ENCODE measurements around the gene GRIA4. TPM values are rescaled to one million over a fixed set of nuclear protein-coding genes. Genes with fewer than 3 reads are reported as not detected.

GRIA4 gene
- total and polyA plus RNA-seq, 7 donors, result 0.03 to 0.17 (median 0.06) TPM; not detected in 4

GRCh38 chr11:105903113-105903512 is 293.2 kb downstream of the GRIA4 start:
- no peak for DNase-seq
- Histone ChIP-seq H3K9me3 (no peaks in the 10 kb centered on the region), H3K27me3 (ENCODE audit: insufficient read depth in 3 of 3, low read length in 2 of 3) (no peaks in the 10 kb centered on the region), H3K4me1 (no peaks in the 10 kb centered on the region), H3K36me3 (ENCODE audit: insufficient read depth in 1 of 2, low read depth in 1 of 2) (no peaks in the 10 kb centered on the region), H3K4me3 (no peak overlapping the region), H3K27ac (no peak overlapping the region)
- TF ChIP-seq CTCF (IDR thresholded peaks at IDR 0.05), result no peak
- intact Hi-C loops (cut with DNase I), result no loop called here
- WGBS, 3 donors, result 68 to 73% (median 71%) methylated on average over 2 of the region's 2 CpGs
- no peak for ATAC-seq

- Histone ChIP-seq H3K4me1 (no peaks in the 10 kb centered on the region), H3K4me3 (no peak overlapping the region), H3K9me3 (no peaks in the 10 kb centered on the region), H3K27ac (no peak overlapping the region), H3K27me3 (ENCODE audit: insufficient read depth in 3 of 3, low read length in 2 of 3) (no peaks in the 10 kb centered on the region), H3K36me3 (ENCODE audit: insufficient read depth in 1 of 2, low read depth in 1 of 2) (no peaks in the 10 kb centered on the region)
- intact Hi-C loops (cut with DNase I), result no loop called here
- no peak for TF ChIP-seq CTCF (IDR thresholded peaks at IDR 0.05)
- ATAC-seq (no peak), DNase-seq (no peak)
- WGBS, 3 donors, result 78 to 84% (median 80%) methylated on average over 5 of the region's 5 CpGs
These were observed 296.6 kb downstream of the GRIA4 start for GRCh38 chr11:105906517-105906916.

GRCh38 chr11:105907319-105907718 is 297.4 kb downstream of the GRIA4 start:
- no peak for ATAC-seq
- 87 to 93% (median 87%) methylated on average over 2 of the region's 2 CpGs for WGBS, 3 donors
- intact Hi-C loops (cut with DNase I), result no loop called here

GRCh38 chr11:105910095-105910715 is 300.3 kb downstream of the GRIA4 start:
- intact Hi-C loops (cut with DNase I), result no loop called here
- no peak for TF ChIP-seq CTCF (IDR thresholded peaks at IDR 0.05)
- no peak for ATAC-seq

More at GRCh38 chr11:105907319-105907718, 297.4 kb downstream of the GRIA4 start:
- Histone ChIP-seq H3K27me3 (ENCODE audit: insufficient read depth in 3 of 3, low read length in 2 of 3) (no peaks in the 10 kb centered on the region), H3K36me3 (ENCODE audit: insufficient read depth in 1 of 2, low read depth in 1 of 2) (no peaks in the 10 kb centered on the region), H3K4me1 (no peaks in the 10 kb centered on the region), H3K4me3 (no peak overlapping the region), H3K27ac (no peak overlapping the region), H3K9me3 (no peaks in the 10 kb centered on the region)
- TF ChIP-seq CTCF (IDR thresholded peaks at IDR 0.05), result no peak
- DNase-seq, result no peak

GRCh38 chr11:105911454-105911853 is 301.6 kb downstream of the GRIA4 start:
- Histone ChIP-seq H3K4me1 (no peaks in the 10 kb centered on the region), H3K4me3 (no peak overlapping the region), H3K36me3 (ENCODE audit: insufficient read depth in 1 of 2, low read depth in 1 of 2) (no peaks in the 10 kb centered on the region), H3K27ac (no peak overlapping the region), H3K27me3 (ENCODE audit: insufficient read depth in 3 of 3, low read length in 2 of 3) (no peaks in the 10 kb centered on the region), H3K9me3 (no peaks in the 10 kb centered on the region)
- TF ChIP-seq CTCF (IDR thresholded peaks at IDR 0.05), result no peak
- DNase-seq, result no peak
- intact Hi-C loops (cut with DNase I), result no loop called here
- ATAC-seq, result no peak
- 97 to 99% (median 97%) methylated on average over 1 of the region's 1 CpG for WGBS, 3 donors

More at GRCh38 chr11:105910095-105910715, 300.3 kb downstream of the GRIA4 start:
- Histone ChIP-seq H3K4me1 (no peaks in the 10 kb centered on the region), H3K27me3 (ENCODE audit: insufficient read depth in 3 of 3, low read length in 2 of 3) (no peaks in the 10 kb centered on the region), H3K27ac (no peak overlapping the region), H3K36me3 (ENCODE audit: insufficient read depth in 1 of 2, low read depth in 1 of 2) (no peaks in the 10 kb centered on the region), H3K4me3 (no peak overlapping the region), H3K9me3 (no peaks in the 10 kb centered on the region)
- WGBS, 3 donors, result 85 to 89% (median 85%) methylated on average over 5 of the region's 5 CpGs
- DNase-seq, result no peak

Data from psoas muscle (tissue), 8 donors.